ENCODE measurements around the gene CYTH2.
"Not testable (repeated sequence)": the region's sequence is repeated elsewhere in the genome, so short reads cannot be mapped to it uniquely, and the experiment has no call there.

CYTH2 gene

GRCh38 chr19:48481846-48482639, 12.9 kb downstream of the CYTH2 start:
- no peak overlapping the region for H3K27ac ChIP-seq
- peaks cover 19% of the 10 kb centered on the region for H3K36me3 ChIP-seq (replicated peaks)
- TF ChIP-seq, protein P1, sequence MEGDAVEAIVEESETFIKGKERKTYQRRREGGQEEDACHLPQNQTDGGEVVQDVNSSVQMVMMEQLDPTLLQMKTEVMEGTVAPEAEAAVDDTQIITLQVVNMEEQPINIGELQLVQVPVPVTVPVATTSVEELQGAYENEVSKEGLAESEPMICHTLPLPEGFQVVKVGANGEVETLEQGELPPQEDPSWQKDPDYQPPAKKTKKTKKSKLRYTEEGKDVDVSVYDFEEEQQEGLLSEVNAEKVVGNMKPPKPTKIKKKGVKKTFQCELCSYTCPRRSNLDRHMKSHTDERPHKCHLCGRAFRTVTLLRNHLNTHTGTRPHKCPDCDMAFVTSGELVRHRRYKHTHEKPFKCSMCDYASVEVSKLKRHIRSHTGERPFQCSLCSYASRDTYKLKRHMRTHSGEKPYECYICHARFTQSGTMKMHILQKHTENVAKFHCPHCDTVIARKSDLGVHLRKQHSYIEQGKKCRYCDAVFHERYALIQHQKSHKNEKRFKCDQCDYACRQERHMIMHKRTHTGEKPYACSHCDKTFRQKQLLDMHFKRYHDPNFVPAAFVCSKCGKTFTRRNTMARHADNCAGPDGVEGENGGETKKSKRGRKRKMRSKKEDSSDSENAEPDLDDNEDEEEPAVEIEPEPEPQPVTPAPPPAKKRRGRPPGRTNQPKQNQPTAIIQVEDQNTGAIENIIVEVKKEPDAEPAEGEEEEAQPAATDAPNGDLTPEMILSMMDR (IDR thresholded peaks at IDR 0.05; ENCODE audit: low read depth, low read length, missing control alignments), result no peak
- in situ Hi-C loops (cut with HindIII; ENCODE audit: low pct_ligation_motif_present, low sequenced_read_pairs), result no loop called here
- H3K4me3 ChIP-seq (ENCODE audit: low read depth, low read length), result no peak overlapping the region
- no peak for DNase-seq
- H3K27me3 ChIP-seq (replicated peaks), result no peaks in the 10 kb centered on the region

DNA sequence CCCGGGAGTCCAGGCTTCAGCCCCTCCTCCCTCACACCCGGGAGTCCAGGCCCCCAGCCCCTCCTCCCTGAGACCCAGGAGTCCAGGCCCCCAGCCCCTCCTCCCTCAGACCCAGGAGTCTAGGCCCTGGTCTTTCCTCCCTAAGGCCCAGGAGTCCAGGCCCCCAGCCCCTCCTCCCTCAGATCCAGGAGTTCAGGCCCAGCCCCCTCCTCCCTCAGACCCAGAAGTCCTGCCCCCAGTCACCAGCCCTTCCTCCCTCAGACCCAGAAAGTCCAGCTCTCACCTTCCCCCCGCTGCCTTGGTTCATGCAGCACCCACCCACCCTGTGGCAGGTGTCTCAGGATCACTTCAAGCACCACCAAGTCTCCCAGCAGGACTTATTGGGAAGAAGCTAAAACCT, 14.1 kb downstream of the CYTH2 start:
- no peak for DNase-seq
- H3K27ac ChIP-seq, result no peak overlapping the region
- H3K4me3 ChIP-seq (ENCODE audit: low read depth, low read length), result no peak overlapping the region
- no peaks in the 10 kb centered on the region for H3K27me3 ChIP-seq (replicated peaks)
- in situ Hi-C loops (cut with HindIII; ENCODE audit: low pct_ligation_motif_present, low sequenced_read_pairs), result no loop called here
- TF ChIP-seq, protein P1 (IDR thresholded peaks at IDR 0.05; ENCODE audit: low read depth, low read length, missing control alignments), result no peak
- peaks cover 10% of the 10 kb centered on the region for H3K36me3 ChIP-seq (replicated peaks)

DNA sequence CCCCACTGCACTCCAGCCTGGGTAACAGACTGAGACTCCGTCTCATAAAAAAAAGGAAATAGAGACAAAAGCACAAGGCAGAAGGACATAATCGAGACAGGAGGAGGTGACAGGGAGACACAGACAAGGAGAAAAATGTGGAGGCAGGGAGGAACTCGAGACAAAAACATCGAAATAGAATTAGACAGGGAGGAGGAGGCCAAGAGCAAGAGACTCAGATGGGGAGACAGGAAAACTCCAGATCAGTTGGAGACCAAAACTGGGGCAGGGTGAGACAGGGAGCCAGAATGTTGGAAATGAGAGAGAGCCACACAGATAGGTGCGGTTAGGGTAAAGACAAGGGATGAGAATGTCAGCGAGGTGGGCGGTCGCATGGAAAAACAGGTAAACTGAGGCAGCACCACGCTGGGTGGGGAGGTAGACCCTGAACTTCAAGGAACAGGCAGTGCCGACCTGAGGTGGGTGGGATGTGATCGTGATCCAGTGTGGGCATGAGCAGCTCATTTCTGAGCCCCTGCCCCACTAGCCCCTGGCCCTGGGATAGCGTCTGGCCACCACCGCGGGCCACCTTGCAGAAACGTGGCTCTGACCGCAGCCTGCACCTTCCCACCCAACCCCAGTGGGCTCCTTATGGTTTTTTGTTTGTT, 15.2 kb downstream of the CYTH2 start:
- DNase-seq, result no peak
- TF ChIP-seq, protein P1 (IDR thresholded peaks at IDR 0.05; ENCODE audit: low read depth, low read length, missing control alignments), result no peak
- peaks cover 4% of the 10 kb centered on the region for H3K36me3 ChIP-seq (replicated peaks)
- H3K27me3 ChIP-seq (replicated peaks), result no peaks in the 10 kb centered on the region
- no peak overlapping the region for H3K4me3 ChIP-seq (ENCODE audit: low read depth, low read length)
- no peak overlapping the region for H3K27ac ChIP-seq
- in situ Hi-C loops (cut with HindIII; ENCODE audit: low pct_ligation_motif_present, low sequenced_read_pairs), result no loop called here

DNA sequence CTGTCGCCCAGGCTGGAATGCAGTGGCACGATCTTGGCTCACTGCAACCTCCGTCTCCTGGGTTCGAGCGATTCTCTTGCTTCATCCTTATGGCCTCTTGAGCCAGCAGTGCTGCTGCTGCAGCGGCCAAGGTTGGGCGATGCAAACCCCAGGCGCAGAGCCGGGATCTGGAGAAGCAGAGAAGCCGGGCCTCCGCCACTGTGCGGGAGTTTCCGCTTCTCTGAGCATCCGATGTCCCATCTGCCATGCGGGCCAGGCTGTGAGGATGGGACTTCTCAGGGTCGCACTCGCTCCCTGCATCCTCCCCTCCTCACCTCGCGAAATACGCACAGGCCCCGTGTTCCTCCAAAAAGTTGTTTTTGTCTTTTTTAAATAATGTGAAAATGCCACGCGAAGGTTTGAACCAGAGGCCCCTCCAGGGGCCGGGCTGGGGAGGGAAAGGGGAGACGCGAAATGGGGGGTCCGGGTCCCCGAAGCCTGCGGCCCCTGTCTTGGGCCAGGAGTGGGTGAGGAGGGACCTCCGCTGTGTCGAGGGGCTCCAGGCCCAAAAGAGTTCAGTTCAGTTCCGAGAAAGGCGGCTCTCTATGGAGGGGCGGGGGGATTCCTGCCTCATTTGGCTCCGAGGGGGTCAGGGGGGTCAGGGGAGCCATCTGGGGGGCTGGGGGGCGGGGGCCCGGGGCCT, 15.9 kb downstream of the CYTH2 start:
- TF ChIP-seq, protein P1 (IDR thresholded peaks at IDR 0.05; ENCODE audit: low read depth, low read length, missing control alignments), result no peak
- Histone ChIP-seq H3K4me3 (ENCODE audit: low read depth, low read length) (no peak overlapping the region), H3K27me3 (replicated peaks) (no peaks in the 10 kb centered on the region), H3K27ac (no peak overlapping the region), H3K36me3 (replicated peaks) (no peaks in the 10 kb centered on the region)
- DNase-seq, result no peak
- in situ Hi-C loops (cut with HindIII; ENCODE audit: low pct_ligation_motif_present, low sequenced_read_pairs), result no loop called here

DNA sequence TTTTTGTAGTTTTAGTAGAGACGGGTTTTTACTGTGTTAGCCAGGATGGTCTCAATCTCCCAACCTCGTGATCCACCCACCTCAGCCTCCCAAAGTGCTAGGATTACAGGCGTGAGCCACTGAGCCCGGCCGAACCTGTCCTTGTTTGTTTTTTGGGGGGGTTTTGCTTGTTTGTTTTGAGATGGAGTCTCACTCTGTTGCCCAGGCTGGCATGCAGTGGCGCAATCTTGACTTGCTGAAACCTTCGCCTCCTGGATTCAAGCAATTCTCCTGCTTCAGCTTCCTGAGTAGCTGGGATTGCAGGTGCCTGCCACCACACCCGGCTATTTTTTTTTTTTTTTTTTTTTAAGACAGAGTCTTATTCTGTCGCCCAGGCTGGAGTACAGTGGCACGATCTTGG, 17.5 kb downstream of the CYTH2 start:
- DNase-seq; in situ Hi-C loops (cut with HindIII; ENCODE audit: low pct_ligation_motif_present, low sequenced_read_pairs); H3K4me3 ChIP-seq (ENCODE audit: low read depth, low read length); H3K27me3 ChIP-seq (replicated peaks); H3K36me3 ChIP-seq (replicated peaks); H3K27ac ChIP-seq: not testable (repeated sequence)

DNA sequence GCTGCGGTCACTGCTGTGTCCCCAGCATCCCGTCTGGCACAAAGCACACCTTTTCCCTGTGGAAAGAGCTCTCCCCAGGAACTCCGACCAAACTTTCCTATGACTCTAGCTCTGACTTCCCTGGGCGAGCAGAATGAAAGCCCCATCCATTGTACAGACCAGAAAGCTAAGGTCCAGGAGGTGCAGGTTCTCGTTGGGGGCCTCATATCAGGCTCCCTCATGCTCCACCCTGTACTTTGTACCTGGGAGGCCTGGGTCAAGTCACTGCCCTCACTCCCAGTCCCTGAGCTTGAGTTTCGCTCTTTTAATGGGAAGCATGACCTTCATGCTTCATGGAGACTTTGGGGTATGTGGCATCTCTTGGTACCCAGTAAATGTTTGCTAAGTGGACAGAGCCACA, 18.4 kb downstream of the CYTH2 start:
- no peak for DNase-seq
- Histone ChIP-seq H3K27me3 (replicated peaks) (no peaks in the 10 kb centered on the region), H3K36me3 (replicated peaks) (no peaks in the 10 kb centered on the region), H3K4me3 (ENCODE audit: low read depth, low read length) (no peak overlapping the region), H3K27ac (no peak overlapping the region)
- TF ChIP-seq, protein P1 (IDR thresholded peaks at IDR 0.05; ENCODE audit: low read depth, low read length, missing control alignments), result no peak
- in situ Hi-C loops (cut with HindIII; ENCODE audit: low pct_ligation_motif_present, low sequenced_read_pairs), result no loop called here
